ENCODE results near the gene CFTR.

CFTR gene

DNA sequence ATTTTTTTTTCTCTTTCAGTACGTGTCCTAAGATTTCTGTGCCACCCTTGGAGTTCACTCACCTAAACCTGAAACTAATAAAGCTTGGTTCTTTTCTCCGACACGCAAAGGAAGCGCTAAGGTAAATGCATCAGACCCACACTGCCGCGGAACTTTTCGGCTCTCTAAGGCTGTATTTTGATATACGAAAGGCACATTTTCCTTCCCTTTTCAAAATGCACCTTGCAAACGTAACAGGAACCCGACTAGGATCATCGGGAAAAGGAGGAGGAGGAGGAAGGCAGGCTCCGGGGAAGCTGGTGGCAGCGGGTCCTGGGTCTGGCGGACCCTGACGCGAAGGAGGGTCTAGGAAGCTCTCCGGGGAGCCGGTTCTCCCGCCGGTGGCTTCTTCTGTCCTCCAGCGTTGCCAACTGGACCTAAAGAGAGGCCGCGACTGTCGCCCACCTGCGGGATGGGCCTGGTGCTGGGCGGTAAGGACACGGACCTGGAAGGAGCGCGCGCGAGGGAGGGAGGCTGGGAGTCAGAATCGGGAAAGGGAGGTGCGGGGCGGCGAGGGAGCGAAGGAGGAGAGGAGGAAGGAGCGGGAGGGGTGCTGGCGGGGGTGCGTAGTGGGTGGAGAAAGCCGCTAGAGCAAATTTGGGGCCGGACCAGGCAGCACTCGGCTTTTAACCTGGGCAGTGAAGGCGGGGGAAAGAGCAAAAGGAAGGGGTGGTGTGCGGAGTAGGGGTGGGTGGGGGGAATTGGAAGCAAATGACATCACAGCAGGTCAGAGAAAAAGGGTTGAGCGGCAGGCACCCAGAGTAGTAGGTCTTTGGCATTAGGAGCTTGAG, at the start of gene CFTR:
CFTR (plus strand) TSS at position 801 of the 830 bp plus-strand sequence. CDS start 70 bp downstream, outside the sequence.
- peaks cover 63% of the 10 kb centered on the region for H3K27me3 ChIP-seq (ENCODE audit: insufficient read depth, poor library complexity, severe bottlenecking)
- no peaks in the 10 kb centered on the region for H3K4me1 ChIP-seq (ENCODE audit: insufficient read depth, poor library complexity, severe bottlenecking)
- no peak within 1 kb of the TSS for H3K27ac ChIP-seq (ENCODE audit: poor library complexity, severe bottlenecking)
- peak; percentile 44; the same call in 2 of the 3 replicates for ATAC-seq (ENCODE audit: low read depth)
- TF ChIP-seq, protein P1, sequence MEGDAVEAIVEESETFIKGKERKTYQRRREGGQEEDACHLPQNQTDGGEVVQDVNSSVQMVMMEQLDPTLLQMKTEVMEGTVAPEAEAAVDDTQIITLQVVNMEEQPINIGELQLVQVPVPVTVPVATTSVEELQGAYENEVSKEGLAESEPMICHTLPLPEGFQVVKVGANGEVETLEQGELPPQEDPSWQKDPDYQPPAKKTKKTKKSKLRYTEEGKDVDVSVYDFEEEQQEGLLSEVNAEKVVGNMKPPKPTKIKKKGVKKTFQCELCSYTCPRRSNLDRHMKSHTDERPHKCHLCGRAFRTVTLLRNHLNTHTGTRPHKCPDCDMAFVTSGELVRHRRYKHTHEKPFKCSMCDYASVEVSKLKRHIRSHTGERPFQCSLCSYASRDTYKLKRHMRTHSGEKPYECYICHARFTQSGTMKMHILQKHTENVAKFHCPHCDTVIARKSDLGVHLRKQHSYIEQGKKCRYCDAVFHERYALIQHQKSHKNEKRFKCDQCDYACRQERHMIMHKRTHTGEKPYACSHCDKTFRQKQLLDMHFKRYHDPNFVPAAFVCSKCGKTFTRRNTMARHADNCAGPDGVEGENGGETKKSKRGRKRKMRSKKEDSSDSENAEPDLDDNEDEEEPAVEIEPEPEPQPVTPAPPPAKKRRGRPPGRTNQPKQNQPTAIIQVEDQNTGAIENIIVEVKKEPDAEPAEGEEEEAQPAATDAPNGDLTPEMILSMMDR (IDR thresholded peaks at IDR 0.05; ENCODE audit: poor library complexity, severe bottlenecking): no peak
- no peaks in the 10 kb centered on the region for H3K9me3 ChIP-seq (ENCODE audit: severe bottlenecking)
- peak; percentile 35 for DNase-seq (ENCODE audit: low spot score)
- no peak within 1 kb of the TSS for H3K4me3 ChIP-seq (ENCODE audit: severe bottlenecking)
- no peaks in the 10 kb centered on the region for H3K36me3 ChIP-seq (ENCODE audit: low read depth)

DNA sequence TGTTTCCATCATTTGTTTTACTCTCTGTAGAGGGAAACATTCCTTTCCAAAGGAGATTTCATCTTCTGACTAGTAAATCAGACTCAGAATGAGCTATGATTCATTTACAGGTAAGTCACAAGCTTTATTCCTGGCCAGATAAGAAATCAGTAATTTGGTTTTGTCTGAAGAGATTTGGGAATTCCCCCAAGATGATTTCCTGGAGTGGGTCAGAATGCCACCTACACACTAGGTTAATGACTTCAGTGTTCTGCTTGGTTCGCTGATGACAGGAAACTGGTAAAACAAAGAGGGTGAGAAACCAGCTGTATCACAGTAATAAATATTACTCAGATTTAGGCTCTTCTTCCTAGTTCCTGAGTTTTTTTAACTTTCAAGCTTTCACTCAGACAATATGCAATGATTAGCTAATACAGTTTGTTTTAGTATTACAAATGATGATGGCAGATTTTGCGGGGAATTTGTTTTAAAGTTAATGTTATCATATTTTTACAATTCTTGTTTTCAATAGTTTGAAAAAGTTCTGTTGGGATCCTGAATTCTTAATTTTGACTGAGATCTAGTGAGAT, 44.3 kb upstream of the CFTR start:
- DNase-seq (ENCODE audit: low spot score): no peak
- ATAC-seq (ENCODE audit: low read depth): peak; percentile 25; the same call in 1 of the 3 replicates
- Histone ChIP-seq H3K27me3 (ENCODE audit: insufficient read depth, poor library complexity, severe bottlenecking) (no peaks in the 10 kb centered on the region), H3K36me3 (ENCODE audit: low read depth) (no peaks in the 10 kb centered on the region), H3K4me1 (ENCODE audit: insufficient read depth, poor library complexity, severe bottlenecking) (no peaks in the 10 kb centered on the region), H3K4me3 (ENCODE audit: severe bottlenecking) (no peak overlapping the region), H3K27ac (ENCODE audit: poor library complexity, severe bottlenecking) (no peak overlapping the region), H3K9me3 (ENCODE audit: severe bottlenecking) (no peaks in the 10 kb centered on the region)
- TF ChIP-seq, protein P1 (IDR thresholded peaks at IDR 0.05; ENCODE audit: poor library complexity, severe bottlenecking): no peak

GRCh38 chr7:117444646-117445045, 35.2 kb upstream of the CFTR start:
- H3K36me3 ChIP-seq (ENCODE audit: low read depth): no peaks in the 10 kb centered on the region
- no peak overlapping the region for H3K4me3 ChIP-seq (ENCODE audit: severe bottlenecking)
- no peaks in the 10 kb centered on the region for H3K4me1 ChIP-seq (ENCODE audit: insufficient read depth, poor library complexity, severe bottlenecking)
- H3K27me3 ChIP-seq (ENCODE audit: insufficient read depth, poor library complexity, severe bottlenecking): no peaks in the 10 kb centered on the region
- no peaks in the 10 kb centered on the region for H3K9me3 ChIP-seq (ENCODE audit: severe bottlenecking)
- H3K27ac ChIP-seq (ENCODE audit: poor library complexity, severe bottlenecking): no peak overlapping the region
- ATAC-seq (ENCODE audit: low read depth) (no peak), DNase-seq (ENCODE audit: low spot score) (no peak)
- TF ChIP-seq, protein P1 (IDR thresholded peaks at IDR 0.05; ENCODE audit: poor library complexity, severe bottlenecking): no peak

- TF ChIP-seq, protein P1 (IDR thresholded peaks at IDR 0.05; ENCODE audit: poor library complexity, severe bottlenecking): no peak
- Histone ChIP-seq H3K4me1 (ENCODE audit: insufficient read depth, poor library complexity, severe bottlenecking) (no peaks in the 10 kb centered on the region), H3K27ac (ENCODE audit: poor library complexity, severe bottlenecking) (no peak overlapping the region), H3K9me3 (ENCODE audit: severe bottlenecking) (no peaks in the 10 kb centered on the region), H3K4me3 (ENCODE audit: severe bottlenecking) (no peak overlapping the region), H3K36me3 (ENCODE audit: low read depth) (no peaks in the 10 kb centered on the region), H3K27me3 (ENCODE audit: insufficient read depth, poor library complexity, severe bottlenecking) (no peaks in the 10 kb centered on the region)
- DNase-seq (ENCODE audit: low spot score) (no peak), ATAC-seq (ENCODE audit: low read depth) (peak; percentile 55; the same call in 2 of the 3 replicates)
These were observed 34.6 kb upstream of the CFTR start for GRCh38 chr7:117445206-117445605.

Measured in RWPE2 (cell line).